HCT116 (cell line): ENCODE results near the gene CAPZB. TPM values are rescaled to one million over a fixed set of nuclear protein-coding genes. Genes with fewer than 3 reads are reported as not detected.

ENCODE experiments used
- ATAC-seq: fragments of 200-7000 bp; cut with Tn5 transposase; 2 replicates; pipeline ENCODE4 v1.9.1; 2020; ENCODE audit warnings: mild to moderate bottlenecking, moderate library complexity
- BruUV-seq: library from RNA; stranded (reverse); fragments of 400-500 nt; replicated peaks from 2 replicates; lab custom pipeline; 2021; lab: Mats Ljungman, UMichigan
- CTCF ChIA-PET: fragments of 300-600 bp; sonication (Branson Sonifier 250); formaldehyde crosslinking; loops from one replicate; lab custom pipeline; 2021; ENCODE audit warnings: antibody characterized with exemption; lab: Charles Lee
- POLR2A ChIA-PET: fragments of 300-600, 350-600 bp; sonication (Branson Sonifier 250); formaldehyde crosslinking; loops from one replicate; lab custom pipeline; 2021; ENCODE audit warnings: antibody characterized with exemption; lab: Charles Lee
- RAD21 ChIA-PET, 2 experiments: fragments of 300-600 bp; sonication (Branson Sonifier 250); formaldehyde crosslinking; loops; one replicate each; lab custom pipeline; 2023; ENCODE audit warnings: low total read pairs in 2 of 2; ENCODE audit not compliant: uncharacterized antibody in 2 of 2, unreplicated experiment in 2 of 2, low non-redundant PET in 1 of 2; lab: Charles Lee
- DNase-seq: peaks from one replicate; pipeline ENCODE4 v3.0.0-alpha.2; 2010; ENCODE audit warnings: low read depth, low spot score
- H2AFZ ChIP-seq: fragments of 200-600 bp; shearing (Covaris generic), sonication (generic); 2 replicates; pipeline ENCODE4 v1.6.1; 2017; ENCODE audit warnings: low read depth, mixed run types, mixed read lengths, antibody characterized with exemption, low read length; ENCODE audit not compliant: poor library complexity, severe bottlenecking
- H3K27ac ChIP-seq: 2 replicates; pipeline ENCODE4 v1.5.1; 2012; ENCODE audit warnings: low read depth, low read length
- H3K27me3 ChIP-seq: fragments of 200-600 bp; sonication (generic); 2 replicates; pipeline ENCODE4 v1.6.1; 2016; ENCODE audit warnings: mixed run types, low read length, mixed read lengths; ENCODE audit not compliant: insufficient read depth
- H3K36me3 ChIP-seq, 2 experiments: fragments of 200-500 bp in 1 of 2; fragments of 200-600 bp in 1 of 2; sonication (Bioruptor generic) in 1 of 2; sonication (generic) in 1 of 2; 2 replicates each; pipeline versions ENCODE4 v1.5.1 to v1.6.1; 2014 to 2016; ENCODE audit warnings: low read length in 2 of 2, inconsistent platforms in 1 of 2, mixed read lengths in 1 of 2, mixed run types in 1 of 2; ENCODE audit not compliant: insufficient read depth in 2 of 2, control insufficient read depth in 1 of 2
- H3K4me1 ChIP-seq, 2 experiments: fragments of 200-600 bp in 1 of 2; sonication (generic) in 1 of 2; 2 replicates each; pipeline versions ENCODE4 v1.5.1 to v1.6.1; 2012 to 2017; ENCODE audit warnings: low read length in 2 of 2, inconsistent platforms in 1 of 2, mild to moderate bottlenecking in 1 of 2, mixed read lengths in 1 of 2, mixed run types in 1 of 2, moderate library complexity in 1 of 2; ENCODE audit not compliant: insufficient read depth in 2 of 2, control insufficient read depth in 1 of 2
- H3K4me2 ChIP-seq: fragments of 200-600 bp; sonication (generic); 2 replicates; pipeline ENCODE4 v1.6.1; 2017; ENCODE audit warnings: mixed run types, low read length, mixed read lengths
- H3K4me3 ChIP-seq, 2 experiments: fragments of 200-600 bp in 1 of 2; sonication (generic) in 1 of 2; replicated peaks in 1 of 2; 2 replicates each; pipeline ENCODE4 v1.5.1; 2011 to 2016; ENCODE audit warnings: low read length in 2 of 2, control low read depth in 1 of 2, low read depth in 1 of 2, mild to moderate bottlenecking in 1 of 2, mixed read lengths in 1 of 2, mixed run types in 1 of 2
- H3K79me2 ChIP-seq: fragments of 200-600 bp; sonication (generic); 2 replicates; pipeline ENCODE4 v1.6.1; 2017; ENCODE audit warnings: mild to moderate bottlenecking, mixed run types, low read length, moderate library complexity, mixed read lengths; ENCODE audit not compliant: insufficient read depth
- H3K9ac ChIP-seq: fragments of 200-600 bp; sonication (generic); 2 replicates; pipeline ENCODE4 v1.6.1; 2016; ENCODE audit warnings: low read length, mixed read lengths
- H3K9me2 ChIP-seq: fragments of 200-600 bp; sonication (generic), shearing (Covaris generic); 2 replicates; pipeline ENCODE4 v1.6.1; 2017; ENCODE audit warnings: mixed run types, mild to moderate bottlenecking, moderate library complexity; ENCODE audit not compliant: insufficient read depth
- H3K9me3 ChIP-seq, 2 experiments: fragments of 200-500 bp in 1 of 2; fragments of 200-600 bp in 1 of 2; sonication (Bioruptor generic) in 1 of 2; sonication (generic) in 1 of 2; 2 replicates each; pipeline ENCODE4 v1.6.1; 2014 to 2017; ENCODE audit warnings: low read length in 2 of 2, mixed read lengths in 2 of 2, inconsistent platforms in 1 of 2, low read depth in 1 of 2, mild to moderate bottlenecking in 1 of 2, mixed run types in 1 of 2, moderate library complexity in 1 of 2; ENCODE audit not compliant: control insufficient read depth in 1 of 2, insufficient read depth in 1 of 2
- H4K20me1 ChIP-seq: fragments of 200-600 bp; sonication (generic), shearing (Covaris generic); 2 replicates; pipeline ENCODE4 v1.6.1; 2017; ENCODE audit warnings: mixed run types, mild to moderate bottlenecking, moderate library complexity; ENCODE audit not compliant: insufficient read depth
- CBX3 ChIP-seq: IDR thresholded peaks from 2 replicates; pipeline ENCODE4 v1.6.1; 2012; ENCODE audit warnings: low read depth
- CEBPB ChIP-seq: IDR thresholded peaks from 2 replicates; pipeline ENCODE4 v1.6.1; 2012; ENCODE audit warnings: low read depth
- EGR1 ChIP-seq: IDR thresholded peaks from 2 replicates; pipeline ENCODE4 v1.6.1; 2012; ENCODE audit warnings: low read depth
- ELF1 ChIP-seq: IDR thresholded peaks from 2 replicates; pipeline ENCODE4 v1.6.1; 2012; ENCODE audit warnings: low read depth, borderline replicate concordance
- EZH2phosphoT487 ChIP-seq: fragments of 200-600 bp; IDR thresholded peaks from 2 replicates; pipeline ENCODE4 v1.6.1; 2018; ENCODE audit warnings: antibody characterized with exemption, borderline replicate concordance
- FOSL1 ChIP-seq: IDR thresholded peaks from 2 replicates; pipeline ENCODE4 v1.6.1; 2012; ENCODE audit warnings: low read depth
- JUND ChIP-seq: IDR thresholded peaks from 2 replicates; pipeline ENCODE4 v1.6.1; 2012
- MAX ChIP-seq: IDR thresholded peaks from 2 replicates; pipeline ENCODE4 v1.6.1; 2012
- POLR2A ChIP-seq: IDR thresholded peaks from 2 replicates; pipeline ENCODE4 v1.7.0; 2011; ENCODE audit warnings: borderline replicate concordance; ENCODE audit not compliant: insufficient read depth, insufficient read length; ENCODE audit errors: extremely low read depth
- POLR2AphosphoS5 ChIP-seq: IDR thresholded peaks from 2 replicates; pipeline ENCODE4 v1.6.1; 2011; ENCODE audit warnings: mild to moderate bottlenecking, low read depth, low read length, moderate library complexity
- RAD21 ChIP-seq: IDR thresholded peaks from 2 replicates; pipeline ENCODE4 v1.6.1; 2012; ENCODE audit warnings: low read depth, mild to moderate bottlenecking
- REST ChIP-seq: IDR thresholded peaks from 2 replicates; pipeline ENCODE4 v1.6.1; 2012; ENCODE audit warnings: low read depth
- SIN3A ChIP-seq: IDR thresholded peaks from 2 replicates; pipeline ENCODE4 v1.6.1; 2012; ENCODE audit warnings: low read depth
- SP1 ChIP-seq: IDR thresholded peaks from 2 replicates; pipeline ENCODE4 v1.6.1; 2012; ENCODE audit warnings: low read depth
- TCF7L2 ChIP-seq: IDR thresholded peaks from 2 replicates; pipeline ENCODE4 v1.7.0; 2011; ENCODE audit warnings: borderline replicate concordance, inconsistent platforms; ENCODE audit not compliant: insufficient read depth, insufficient read length; ENCODE audit errors: extremely low read depth
- YY1 ChIP-seq: IDR thresholded peaks from 2 replicates; pipeline ENCODE4 v1.6.1; 2011; ENCODE audit warnings: low read length, low read depth, moderate library complexity, mild to moderate bottlenecking; ENCODE audit not compliant: insufficient replicate concordance; ENCODE audit errors: extremely low read depth
- ZBTB33 ChIP-seq: IDR thresholded peaks from 2 replicates; pipeline ENCODE4 v1.6.1; 2011; ENCODE audit warnings: mild to moderate bottlenecking, low read length, moderate library complexity; ENCODE audit not compliant: insufficient replicate concordance; ENCODE audit errors: extremely low read depth
- ZFX ChIP-seq: fragments of 450-650 bp; IDR thresholded peaks from 2 replicates; pipeline ENCODE4 v1.6.1; 2017
- ZNF274 ChIP-seq: fragments of 200-500 bp; sonication (Bioruptor generic); IDR thresholded peaks from 2 replicates; pipeline ENCODE4 v1.6.1; 2014; ENCODE audit warnings: mild to moderate bottlenecking, low read depth, low read length, inconsistent platforms
- intact Hi-C: fragments of 100-400 bp; cut with micrococcal nuclease; formaldehyde crosslinking; loops from 2 replicates; pipeline ENCODE4 v1.10.0; 2022
- total RNA-seq: library from RNA; stranded (reverse); gene quantifications from one replicate; pipeline ENCODE4 v1.2.1, GENCODE V29; 2021; ENCODE audit not compliant: unreplicated experiment
- TF ChIP-seq, protein P1 (sequence below): IDR thresholded peaks from 2 replicates; pipeline ENCODE4 v1.6.1; 2012

Gene CAPZB
- total RNA-seq, 1 experiment from 2014 or later: 203 TPM

DNA sequence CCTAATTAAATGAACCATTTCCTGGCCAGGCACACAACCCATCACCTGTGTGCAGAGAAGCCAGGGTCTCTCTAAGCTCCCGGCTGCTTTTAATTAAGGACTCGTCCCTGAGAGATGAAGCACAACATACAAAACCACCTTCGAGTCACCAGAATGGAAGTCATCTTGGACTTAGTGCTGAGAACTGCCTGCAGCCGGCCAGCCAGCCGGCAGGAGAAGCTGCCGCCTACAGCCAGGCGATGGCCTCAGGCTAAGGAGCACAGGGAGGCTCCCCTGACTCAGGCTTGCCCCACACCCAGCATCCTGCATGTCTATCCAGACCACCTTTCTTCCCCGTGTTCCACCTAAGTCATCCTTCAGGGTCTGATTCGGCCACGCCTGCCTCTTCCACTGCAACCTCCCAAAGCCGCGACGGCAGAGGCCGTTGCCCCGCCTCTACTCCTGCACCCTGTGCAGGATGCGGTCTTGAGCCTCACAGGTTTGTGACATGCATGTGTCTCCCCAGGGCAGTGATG, 89.6 kb downstream of the CAPZB start:
- TF ChIP-seq POLR2AphosphoS5 (no peak), FOSL1 (no peak), EGR1 (no peak), YY1 (no peak), ELF1 (no peak), TCF7L2 (no peak), SP1 (no peak), RAD21 (no peak), CBX3 (no peak), MAX (no peak), ZFX (no peak), ZBTB33 (no peak), SIN3A (no peak), ZNF274 (no peak), CEBPB (no peak), EZH2phosphoT487 (no peak), POLR2A (no peak), REST (no peak), JUND (no peak)
- TF ChIP-seq, protein P1, sequence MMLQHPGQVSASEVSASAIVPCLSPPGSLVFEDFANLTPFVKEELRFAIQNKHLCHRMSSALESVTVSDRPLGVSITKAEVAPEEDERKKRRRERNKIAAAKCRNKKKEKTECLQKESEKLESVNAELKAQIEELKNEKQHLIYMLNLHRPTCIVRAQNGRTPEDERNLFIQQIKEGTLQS: no peak
- peaks cover 0 to 7% of the 10 kb centered on the region in 2 experiments; a peak in 1 of 4 replicates for H3K4me1 ChIP-seq
- ChIA-PET POLR2A (no interaction called here), CTCF (no interaction called here), RAD21 (no interaction called here)
- no peaks in the 10 kb centered on the region for H3K27me3 ChIP-seq
- H3K27ac ChIP-seq: no peak overlapping the region
- no peak overlapping the region for H3K9ac ChIP-seq
- no TSS peak for BruUV-seq
- H3K9me3 ChIP-seq: no peaks in the 10 kb centered on the region
- H3K79me2 ChIP-seq: peaks cover 64% of the 10 kb centered on the region
- no peaks in the 10 kb centered on the region for H3K9me2 ChIP-seq
- H3K4me2 ChIP-seq: no peak overlapping the region
- 0 out of 2 replicates have a peak, but pooled peaks have one; percentile 14 for ATAC-seq
- no peak overlapping the region for H3K4me3 ChIP-seq
- DNase-seq: no peak
- intact Hi-C loops: no loop called here
- H4K20me1 ChIP-seq: no peaks in the 10 kb centered on the region; the same call in 1 of the 2 replicates
- no peaks in the 10 kb centered on the region for H3K36me3 ChIP-seq
- H2AFZ ChIP-seq: no peak overlapping the region
